ENCODE data around the gene CSTA. TPM values are rescaled to one million over a fixed set of nuclear protein-coding genes. Genes with fewer than 3 reads are reported as not detected.

The CSTA gene
- polyA plus RNA-seq, 4 donors: 0.53 to 1.4 (median 0.65) TPM

DNA sequence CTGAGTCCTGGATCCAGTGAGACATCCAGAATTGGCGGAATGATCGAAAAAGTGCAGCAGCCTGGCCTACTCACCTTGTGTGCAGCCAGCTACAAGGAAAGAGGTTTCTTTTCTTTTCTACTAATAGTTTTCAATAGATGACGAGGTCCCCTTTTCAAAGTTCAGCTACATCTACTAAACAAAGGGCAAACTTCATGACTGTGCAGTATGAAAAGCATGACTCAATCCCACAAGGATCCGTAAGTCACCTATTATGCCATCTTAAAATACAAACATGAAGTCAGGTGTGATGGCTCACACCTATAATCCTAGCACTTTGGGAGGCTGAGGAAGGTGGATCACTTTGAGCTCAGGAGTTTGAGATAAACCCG is 41.3 kb downstream of the CSTA start:
- DNase-seq (ENCODE audit: low read depth in 4 of 4, low spot score in 3 of 4): no peak

DNA sequence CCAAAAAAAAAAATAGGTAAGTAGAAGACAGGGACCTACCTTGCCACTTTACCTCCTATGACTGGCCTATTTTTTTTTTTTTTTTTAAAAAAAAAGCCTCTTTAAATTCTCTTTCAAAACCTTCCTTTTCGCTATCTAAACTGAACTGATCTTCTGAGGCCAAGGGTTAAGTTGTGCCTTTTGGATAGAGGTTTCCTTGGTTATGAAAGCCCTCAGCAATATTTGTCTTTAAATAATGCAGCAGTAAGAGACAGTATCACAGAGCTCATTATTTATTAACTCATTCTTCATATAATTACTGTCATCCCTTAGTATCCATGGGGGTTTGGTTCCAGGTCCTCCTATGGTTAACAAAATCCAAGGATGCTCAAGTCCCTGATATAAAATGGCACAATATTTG is 49.0 kb downstream of the CSTA start:
- no peak for DNase-seq (ENCODE audit: low read depth in 4 of 4, low spot score in 3 of 4)

DNA sequence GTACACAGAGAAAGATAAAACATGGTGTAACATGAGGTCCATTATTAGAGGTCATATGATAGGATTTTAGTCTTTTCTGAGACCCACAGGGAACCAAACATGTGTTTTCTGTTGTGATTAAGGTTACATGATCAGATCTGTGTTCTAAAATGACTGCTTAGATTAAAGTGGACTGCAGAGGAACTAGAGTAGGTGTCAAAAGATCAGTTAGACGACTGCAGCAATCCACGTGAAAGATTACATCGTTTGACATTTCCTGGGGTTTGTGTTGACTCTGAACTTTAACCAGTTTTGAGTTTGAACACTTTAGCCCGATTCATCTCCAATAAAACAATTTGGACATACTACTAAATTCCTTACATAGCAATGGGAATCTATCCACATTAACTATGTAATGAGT is 52.9 kb downstream of the CSTA start:
- no peak for DNase-seq (ENCODE audit: low read depth in 4 of 4, low spot score in 3 of 4)

DNA sequence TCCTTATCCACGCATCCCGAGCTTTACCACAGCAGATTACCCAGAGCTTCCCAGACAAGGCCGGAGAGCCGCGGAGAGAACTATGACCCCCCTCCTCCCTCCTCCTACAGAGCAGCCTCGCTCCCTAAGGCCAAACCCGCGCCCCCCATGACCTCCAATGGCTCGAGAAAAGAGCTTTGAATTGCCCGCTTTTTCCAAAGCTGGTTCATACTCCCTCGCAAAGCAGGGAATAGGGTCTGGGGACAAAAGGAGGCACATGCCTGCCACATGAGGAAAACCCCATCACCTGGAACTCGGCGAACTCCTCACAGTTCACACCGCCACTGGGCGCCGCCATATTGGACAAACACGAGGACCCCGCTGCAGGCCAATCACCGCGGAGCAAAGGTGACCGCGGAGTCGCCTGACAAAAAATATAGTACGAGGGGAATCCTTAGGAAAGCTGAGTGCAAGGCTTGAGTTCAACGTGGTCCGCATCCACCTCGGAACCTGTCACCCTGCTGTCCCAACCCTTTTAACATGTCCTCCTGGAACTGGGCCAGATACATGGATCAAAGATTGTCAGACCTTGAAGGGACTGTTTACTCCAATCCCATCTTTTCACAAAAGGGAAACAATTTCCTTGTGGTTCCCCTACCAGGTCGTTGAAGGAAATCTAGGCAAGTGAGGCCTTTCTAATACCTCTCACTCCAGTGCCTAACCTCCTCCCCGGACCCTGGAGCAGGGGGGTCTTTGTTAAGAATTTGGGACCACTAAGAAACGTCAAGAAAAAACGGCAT is 58.0 kb downstream of the CSTA start, which contains the start of gene MIX23:
TSS of gene MIX23 (minus strand) at position 344 of the 779 bp plus-strand sequence. CDS start at position 337, 7 bp downstream.
- peak; percentile 72 to 79 (median 76) for DNase-seq (ENCODE audit: low read depth in 4 of 4, low spot score in 3 of 4)

DNA sequence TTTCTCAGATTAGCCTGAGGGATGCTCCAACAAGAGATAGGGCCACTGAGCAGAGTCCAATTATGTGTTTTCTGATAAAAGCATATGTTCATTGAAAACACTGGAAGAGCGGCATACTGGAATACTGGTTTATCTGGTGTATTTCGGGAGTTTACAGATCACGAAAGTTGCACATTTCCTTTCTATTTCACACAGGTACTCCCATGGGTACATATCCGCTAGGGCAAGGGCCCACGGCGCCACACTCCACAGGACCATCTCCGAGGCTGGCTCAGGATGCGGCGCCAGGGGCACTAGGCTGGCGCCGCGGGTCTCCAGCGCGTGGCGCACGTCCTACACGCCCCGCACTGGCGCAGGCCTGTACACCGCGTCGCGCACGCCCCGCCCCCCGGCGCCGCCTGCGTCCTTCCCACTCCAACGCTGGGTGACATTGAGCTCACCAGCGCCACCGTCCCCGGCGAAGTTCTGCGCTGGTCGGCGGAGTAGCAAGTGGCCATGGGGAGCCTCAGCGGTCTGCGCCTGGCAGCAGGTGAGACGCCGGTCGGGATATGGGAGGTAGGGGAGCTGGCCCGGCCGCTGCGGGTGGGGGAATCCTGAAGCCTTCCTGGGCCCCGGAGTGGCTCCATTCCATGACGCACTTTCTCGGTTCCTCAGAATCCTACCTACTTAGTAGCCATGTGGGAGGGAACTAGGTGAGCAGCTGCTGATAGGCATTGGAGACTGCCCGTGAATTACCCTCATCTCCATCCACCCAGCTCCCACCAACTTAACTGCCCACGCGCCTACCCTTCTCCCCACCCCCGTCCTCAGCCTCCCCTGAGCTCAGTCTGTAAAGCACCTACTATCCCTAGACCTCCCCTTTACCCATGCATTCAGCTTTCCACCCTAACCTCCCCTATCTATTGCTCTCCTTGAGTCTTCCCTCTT is 59.0 kb downstream of the CSTA start, which contains the start of gene FAM162A:
TSS of gene FAM162A (plus strand) at position 412 of the 927 bp plus-strand sequence. CDS start at position 496, 84 bp downstream.
- DNase-seq (ENCODE audit: low read depth in 4 of 4, low spot score in 3 of 4): peak; percentile 78 to 89 (median 87)

DNA sequence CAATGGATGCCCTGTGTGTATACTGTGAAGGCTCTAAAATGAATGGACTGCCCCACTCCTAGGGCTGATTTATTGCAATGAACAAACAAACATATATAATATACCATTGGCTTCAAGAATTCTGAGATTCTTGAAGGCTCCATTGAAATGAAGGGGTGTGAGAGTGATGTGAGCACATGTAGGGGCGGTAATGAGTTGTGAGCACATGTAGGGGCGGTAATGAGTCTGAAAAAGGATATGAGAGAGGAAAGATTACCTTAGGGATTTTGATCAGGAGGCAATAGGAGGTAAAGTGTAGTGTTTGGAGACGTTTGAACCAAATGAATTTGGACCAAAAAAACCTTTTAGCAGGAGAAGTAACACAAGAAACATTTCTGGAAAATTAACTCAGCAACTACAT is 62.7 kb downstream of the CSTA start:
- DNase-seq (ENCODE audit: low read depth in 4 of 4, low spot score in 3 of 4): no peak

DNA sequence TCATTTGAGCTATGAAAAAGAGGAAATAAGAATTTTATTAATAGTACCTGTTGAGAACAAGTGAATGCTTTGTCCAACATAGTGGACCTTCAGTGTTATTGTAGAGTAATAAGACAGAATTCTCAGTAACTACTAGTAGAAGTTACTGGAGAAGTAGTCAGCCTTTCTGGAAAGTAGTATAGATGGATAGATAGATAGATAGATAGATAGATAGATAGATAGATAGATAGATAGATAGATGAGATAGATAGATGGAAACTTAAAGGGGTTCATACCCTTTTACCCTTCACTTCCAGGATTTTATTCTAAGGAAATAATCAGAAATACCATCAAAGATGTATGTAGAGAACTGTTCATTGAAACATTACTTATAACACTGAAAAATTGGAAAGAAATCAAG is 64.1 kb downstream of the CSTA start:
- no peak for DNase-seq (ENCODE audit: low read depth in 4 of 4, low spot score in 3 of 4)

DNA sequence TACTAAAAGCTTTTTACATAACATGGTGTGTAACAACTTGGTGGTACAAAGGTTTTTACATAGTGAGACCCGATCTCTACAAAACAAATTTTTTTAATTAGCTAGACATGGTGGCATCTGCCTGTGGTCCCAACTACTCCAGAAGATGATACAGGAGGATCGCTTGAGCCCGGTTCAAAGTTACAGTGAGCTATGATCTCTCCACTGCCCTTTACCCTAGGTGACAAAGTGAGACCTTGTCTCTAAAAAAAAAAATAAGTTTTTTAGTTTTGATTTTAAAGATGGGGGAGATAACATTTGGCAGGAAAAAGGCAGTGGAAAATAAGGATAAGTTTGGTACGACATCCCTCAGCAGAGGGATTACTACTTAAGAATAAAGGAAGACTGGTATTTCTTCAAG is 64.8 kb downstream of the CSTA start:
- DNase-seq (ENCODE audit: low read depth in 4 of 4, low spot score in 3 of 4): no peak

DNA sequence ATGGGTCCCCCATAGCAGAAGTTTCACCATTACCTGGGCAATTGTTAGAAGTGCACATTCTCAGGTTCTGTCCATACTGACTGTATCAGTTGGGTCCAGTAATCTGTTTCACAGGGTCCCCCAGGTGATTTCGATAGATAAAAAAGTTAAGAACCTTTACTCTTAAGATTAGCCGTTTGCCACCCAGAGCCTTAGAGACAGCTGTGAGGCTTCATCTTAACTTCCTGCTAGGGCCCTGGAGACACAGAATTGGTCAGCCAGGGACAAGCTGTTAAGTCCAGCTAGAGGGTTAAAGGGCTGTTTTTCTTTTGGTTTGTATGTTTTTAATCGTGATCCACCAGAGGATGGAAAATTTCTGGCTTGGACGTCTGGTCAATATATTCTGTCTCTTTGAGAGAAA is 65.6 kb downstream of the CSTA start:
- no peak for DNase-seq (ENCODE audit: low read depth in 4 of 4, low spot score in 3 of 4)

Other genes starting within 250 kb of the CSTA start
- gene CASR, start 141.6 kb upstream of the CSTA start, polyA plus RNA-seq (ENCODE audit: insufficient read length in 4 of 4): 10 to 100 TPM in 3 of 4 donors, under 1 TPM in 1; 0.48 to 27.1 (median 21.9) TPM
- gene MIX23, start 58.0 kb downstream of the CSTA start, polyA plus RNA-seq (ENCODE audit: insufficient read length in 4 of 4): 10 to 100 TPM; 33.8 to 74.2 (median 57.3) TPM
- 10 to 100 TPM; 35.4 to 79.1 (median 67.7) TPM for gene FAM162A, start 58.9 kb downstream of the CSTA start, polyA plus RNA-seq (ENCODE audit: insufficient read length in 4 of 4)
- gene WDR5B, start 90.8 kb downstream of the CSTA start, polyA plus RNA-seq (ENCODE audit: insufficient read length in 4 of 4): 10 to 100 TPM in 1 of 4 donors, 1 to 10 TPM in 3; 7.8 to 11.7 (median 9.5) TPM
- 10 to 100 TPM; 38.6 to 54.6 (median 48.6) TPM for gene KPNA1, start 189.7 kb downstream of the CSTA start, polyA plus RNA-seq (ENCODE audit: insufficient read length in 4 of 4)
- gene PARP9, start 239.1 kb downstream of the CSTA start, polyA plus RNA-seq (ENCODE audit: insufficient read length in 4 of 4): 10 to 100 TPM; 13.3 to 17.0 (median 15.5) TPM
- gene DTX3L, start 239.1 kb downstream of the CSTA start, polyA plus RNA-seq (ENCODE audit: insufficient read length in 4 of 4): 10 to 100 TPM; 13.9 to 15.9 (median 14.3) TPM